MM.1S (cell line): Measurements from ENCODE around the gene DSCAM.

ENCODE experiments used
- DNase-seq: peaks from one replicate; pipeline ENCODE4 v3.0.0-alpha.2; 2015
- H2AFZ ChIP-seq: fragments of 300-600 bp; sonication (generic); 2 replicates; pipeline ENCODE4 v1.6.0; 2016; ENCODE audit warnings: antibody characterized with exemption, low read length
- H3F3A ChIP-seq: fragments of 300-600 bp; sonication (generic); 2 replicates; pipeline ENCODE4 v1.6.1; 2016; ENCODE audit warnings: mild to moderate bottlenecking, antibody characterized with exemption, low read length, moderate library complexity, mixed read lengths; ENCODE audit not compliant: insufficient read depth
- H3K27ac ChIP-seq: fragments of 300-600 bp; sonication (generic); 2 replicates; pipeline ENCODE4 v1.5.1; 2016; ENCODE audit warnings: mild to moderate bottlenecking, low read length
- H3K27me3 ChIP-seq: fragments of 300-600 bp; sonication (generic); replicated peaks from 2 replicates; pipeline ENCODE4 v1.6.0; 2016; ENCODE audit warnings: low read length; ENCODE audit not compliant: insufficient read depth
- H3K36me3 ChIP-seq: fragments of 300-600 bp; sonication (generic); replicated peaks from 2 replicates; pipeline ENCODE4 v1.6.1; 2016; ENCODE audit warnings: mild to moderate bottlenecking, low read length, mixed read lengths; ENCODE audit not compliant: insufficient read depth
- H3K4me1 ChIP-seq: fragments of 300-600 bp; sonication (generic); 2 replicates; pipeline ENCODE4 v1.6.1; 2016; ENCODE audit warnings: low read length, mixed read lengths
- H3K4me2 ChIP-seq: fragments of 300-600 bp; sonication (generic); 2 replicates; pipeline ENCODE4 v1.6.0; 2016; ENCODE audit warnings: low read depth, low read length
- H3K4me3 ChIP-seq: fragments of 300-600 bp; sonication (generic); 2 replicates; pipeline ENCODE4 v1.5.1; 2016; ENCODE audit warnings: low read length, mixed read lengths
- H3K79me2 ChIP-seq: fragments of 300-600 bp; sonication (generic); 2 replicates; pipeline ENCODE4 v1.6.1; 2016; ENCODE audit warnings: mixed run types, low read length, mixed read lengths
- H3K9ac ChIP-seq: fragments of 300-600 bp; sonication (generic); 2 replicates; pipeline ENCODE4 v1.6.1; 2016; ENCODE audit warnings: low read length, mixed read lengths
- H3K9me2 ChIP-seq: fragments of 300-600 bp; sonication (generic); replicated peaks from 2 replicates; pipeline ENCODE4 v1.6.1; 2016; ENCODE audit warnings: mild to moderate bottlenecking, low read length, mixed read lengths; ENCODE audit not compliant: insufficient read depth
- H3K9me3 ChIP-seq: fragments of 300-600 bp; sonication (generic); replicated peaks from 2 replicates; pipeline ENCODE4 v1.6.1; 2016; ENCODE audit warnings: mild to moderate bottlenecking, low read length, mixed read lengths; ENCODE audit not compliant: insufficient read depth
- H4K20me1 ChIP-seq: fragments of 300-600 bp; sonication (generic); 2 replicates; pipeline ENCODE4 v1.6.1; 2016; ENCODE audit warnings: mild to moderate bottlenecking, low read length, moderate library complexity, mixed read lengths; ENCODE audit not compliant: insufficient read depth
- CTCF ChIP-seq: fragments of 300-600 bp; sonication (generic); IDR thresholded peaks from 2 replicates; pipeline ENCODE4 v1.5.1; 2016; ENCODE audit warnings: antibody characterized with exemption, low read length, mixed read lengths
- EZH2 ChIP-seq: fragments of 300-600 bp; sonication (generic); optimal IDR thresholded peaks from 2 replicates; pipeline ENCODE3; 2017; ENCODE audit warnings: low read depth, mild to moderate bottlenecking, antibody characterized with exemption, low read length, mixed read lengths
- EZH2phosphoT487 ChIP-seq: fragments of 300-600 bp; sonication (generic); IDR thresholded peaks from 2 replicates; pipeline ENCODE4 v1.6.1; 2018; ENCODE audit warnings: antibody characterized with exemption, low read length

The DSCAM gene

GRCh38 chr21:40356644-40357043 lies 490.3 kb downstream of the DSCAM start:
- Histone ChIP-seq H3K4me2 (no peak overlapping the region), H3K79me2 (no peaks in the 10 kb centered on the region), H3K27ac (no peak overlapping the region), H3K9ac (no peak overlapping the region), H3K9me3 (no peaks in the 10 kb centered on the region), H3K36me3 (no peaks in the 10 kb centered on the region), H3F3A (no peaks in the 10 kb centered on the region), H3K27me3 (no peaks in the 10 kb centered on the region), H4K20me1 (no peaks in the 10 kb centered on the region), H3K9me2 (no peaks in the 10 kb centered on the region), H3K4me1 (no peaks in the 10 kb centered on the region), H3K4me3 (no peak overlapping the region), H2AFZ (no peak overlapping the region)
- TF ChIP-seq CTCF (peak; percentile 21; the same call in 1 of the 2 replicates), EZH2 (no peak)
- no peak for DNase-seq

GRCh38 chr21:40355076-40355475 lies 491.9 kb downstream of the DSCAM start:
- no peak overlapping the region for H3K9ac ChIP-seq
- no peak overlapping the region for H3K27ac ChIP-seq
- no peak overlapping the region for H3K4me3 ChIP-seq
- no peak overlapping the region for H3K4me2 ChIP-seq
- no peaks in the 10 kb centered on the region for H3K9me3 ChIP-seq
- no peak for TF ChIP-seq CTCF
- no peak for TF ChIP-seq EZH2
- TF ChIP-seq EZH2phosphoT487 = no peak
- no peaks in the 10 kb centered on the region for H4K20me1 ChIP-seq
- H3K79me2 ChIP-seq = no peaks in the 10 kb centered on the region
- no peak overlapping the region for H2AFZ ChIP-seq
- no peaks in the 10 kb centered on the region for H3K4me1 ChIP-seq
- H3K27me3 ChIP-seq = no peaks in the 10 kb centered on the region
- H3F3A ChIP-seq = no peaks in the 10 kb centered on the region
- H3K9me2 ChIP-seq = no peaks in the 10 kb centered on the region
- H3K36me3 ChIP-seq = no peaks in the 10 kb centered on the region
- DNase-seq = no peak

- Histone ChIP-seq H3K36me3 (no peaks in the 10 kb centered on the region), H3F3A (no peaks in the 10 kb centered on the region), H3K79me2 (no peaks in the 10 kb centered on the region), H4K20me1 (no peaks in the 10 kb centered on the region), H2AFZ (no peak overlapping the region), H3K9ac (no peak overlapping the region), H3K27me3 (no peaks in the 10 kb centered on the region), H3K27ac (no peak overlapping the region), H3K4me2 (no peak overlapping the region), H3K9me3 (no peaks in the 10 kb centered on the region), H3K4me1 (no peaks in the 10 kb centered on the region), H3K9me2 (no peaks in the 10 kb centered on the region), H3K4me3 (no peak overlapping the region)
- TF ChIP-seq EZH2 = no peak
- TF ChIP-seq CTCF = no peak
- TF ChIP-seq EZH2phosphoT487 = no peak
- no peak for DNase-seq
These were observed 496.0 kb downstream of the DSCAM start for GRCh38 chr21:40351006-40351405.

GRCh38 chr21:40349591-40349990 lies 497.4 kb downstream of the DSCAM start:
- H3K4me1 ChIP-seq = no peaks in the 10 kb centered on the region
- TF ChIP-seq EZH2phosphoT487 (no peak), CTCF (no peak), EZH2 (no peak)
- no peak for DNase-seq
- H3K9ac ChIP-seq = no peak overlapping the region
- no peaks in the 10 kb centered on the region for H4K20me1 ChIP-seq
- H3K4me3 ChIP-seq = no peak overlapping the region
- H3K9me2 ChIP-seq = no peaks in the 10 kb centered on the region
- no peak overlapping the region for H3K27ac ChIP-seq
- no peaks in the 10 kb centered on the region for H3K36me3 ChIP-seq
- no peaks in the 10 kb centered on the region for H3F3A ChIP-seq
- H3K4me2 ChIP-seq = no peak overlapping the region
- H2AFZ ChIP-seq = no peak overlapping the region
- H3K9me3 ChIP-seq = no peaks in the 10 kb centered on the region
- no peaks in the 10 kb centered on the region for H3K27me3 ChIP-seq
- H3K79me2 ChIP-seq = no peaks in the 10 kb centered on the region
